A673 (cell line): ENCODE measurements around the gene NANOG.

Experiments
- EZH2 ChIP-seq: fragments of 200-600 bp; sonication (generic); IDR thresholded peaks from 2 replicates; pipeline ENCODE4 v1.6.1; 2017; ENCODE audit warnings: borderline replicate concordance, low read depth, mild to moderate bottlenecking, mixed read lengths, antibody characterized with exemption, low read length; ENCODE audit not compliant: poor library complexity, severe bottlenecking
- TF ChIP-seq, protein P1 (sequence below): fragments of 300-800, 200-600 bp; sonication (generic); conservative IDR thresholded peaks from 2 replicates; pipeline ENCODE4 v1.5.1; 2017; ENCODE audit warnings: low read depth, mild to moderate bottlenecking, antibody characterized with exemption, low read length, moderate library complexity, mixed read lengths

DNA sequence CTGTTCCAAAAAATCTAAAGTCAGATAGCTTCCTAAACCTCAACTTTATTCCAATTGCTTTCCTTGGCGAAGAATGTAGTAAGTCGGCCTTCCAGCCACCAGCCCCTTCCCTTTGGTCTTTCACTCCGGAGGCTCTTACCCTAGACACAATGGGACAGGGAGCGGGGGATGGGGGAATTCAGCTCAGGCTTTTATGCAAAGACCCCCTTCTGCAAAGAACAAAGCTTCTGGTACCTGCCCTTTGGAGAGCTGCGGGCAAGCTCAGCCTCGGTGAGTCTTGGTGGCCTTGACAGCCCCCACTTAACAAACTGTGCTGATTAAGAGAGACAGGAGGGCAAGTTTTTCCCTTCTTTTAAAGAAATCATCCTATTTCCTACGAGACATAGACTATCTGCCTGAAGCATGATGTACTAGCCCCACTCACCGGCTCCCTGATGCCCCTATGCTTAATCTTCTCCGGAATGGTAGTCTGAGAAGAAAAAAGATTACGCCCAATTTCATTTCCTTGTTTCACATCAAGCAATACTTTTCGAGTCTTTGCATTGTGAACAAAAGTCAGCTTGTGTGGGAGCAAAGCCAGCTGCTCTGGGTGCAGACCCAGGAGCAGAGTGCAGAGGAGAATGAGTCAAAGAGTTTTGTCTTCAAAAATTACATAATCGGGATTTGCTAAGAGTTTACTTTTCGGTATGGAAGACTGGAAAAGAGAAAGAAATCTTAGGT lies 1.5 kb upstream of the NANOG start:
- TF ChIP-seq, protein P1, sequence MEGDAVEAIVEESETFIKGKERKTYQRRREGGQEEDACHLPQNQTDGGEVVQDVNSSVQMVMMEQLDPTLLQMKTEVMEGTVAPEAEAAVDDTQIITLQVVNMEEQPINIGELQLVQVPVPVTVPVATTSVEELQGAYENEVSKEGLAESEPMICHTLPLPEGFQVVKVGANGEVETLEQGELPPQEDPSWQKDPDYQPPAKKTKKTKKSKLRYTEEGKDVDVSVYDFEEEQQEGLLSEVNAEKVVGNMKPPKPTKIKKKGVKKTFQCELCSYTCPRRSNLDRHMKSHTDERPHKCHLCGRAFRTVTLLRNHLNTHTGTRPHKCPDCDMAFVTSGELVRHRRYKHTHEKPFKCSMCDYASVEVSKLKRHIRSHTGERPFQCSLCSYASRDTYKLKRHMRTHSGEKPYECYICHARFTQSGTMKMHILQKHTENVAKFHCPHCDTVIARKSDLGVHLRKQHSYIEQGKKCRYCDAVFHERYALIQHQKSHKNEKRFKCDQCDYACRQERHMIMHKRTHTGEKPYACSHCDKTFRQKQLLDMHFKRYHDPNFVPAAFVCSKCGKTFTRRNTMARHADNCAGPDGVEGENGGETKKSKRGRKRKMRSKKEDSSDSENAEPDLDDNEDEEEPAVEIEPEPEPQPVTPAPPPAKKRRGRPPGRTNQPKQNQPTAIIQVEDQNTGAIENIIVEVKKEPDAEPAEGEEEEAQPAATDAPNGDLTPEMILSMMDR, result no peak
- TF ChIP-seq EZH2, result no peak
